Stimulated activated effector memory CD8-positive, alpha-beta T cell treated with anti-CD3 and anti-CD28 coated beads, Interleukin-12 subunit alpha, Interleukin-12 subunit beta, amount 100 ng/mL, for 72 hours (primary cell): ENCODE data around the gene MYO5A.
A peak's percentile ranks its signal among the peaks of the same experiment; 100 is the strongest.

Experiments
- ATAC-seq: fragments of 150-1000 bp; cut with Tn5 transposase; 2 replicates; pipeline ENCODE4 v1.10.0; 2021
- DNase-seq, 2 donors: peaks; one replicate each; pipeline ENCODE4 v3.0.0; 2021 to 2022; ENCODE audit warnings: low spot score in 2 of 2
- H3K27ac Mint-ChIP-seq: one replicate; pipeline ENCODE4 v1.8.0; 2022; ENCODE audit warnings: mild to moderate bottlenecking, mixed read lengths
- H3K36me3 Mint-ChIP-seq: one replicate; pipeline ENCODE4 v1.8.0; 2022; ENCODE audit warnings: mild to moderate bottlenecking, mixed read lengths
- H3K4me1 Mint-ChIP-seq: one replicate; pipeline ENCODE4 v1.8.0; 2022; ENCODE audit warnings: mixed read lengths
- H3K4me3 Mint-ChIP-seq: one replicate; pipeline ENCODE4 v1.8.0; 2022; ENCODE audit warnings: mild to moderate bottlenecking, mixed read lengths
- H3K9me3 Mint-ChIP-seq: one replicate; pipeline ENCODE4 v1.8.0; 2022; ENCODE audit warnings: mixed read lengths

MYO5A gene

GRCh38 chr15:52261498-52262242, 267.0 kb downstream of the MYO5A start:
- DNase-seq: peak; percentile 35 to 81
- Mint-ChIP-seq H3K4me1 (peaks cover 38% of the 10 kb centered on the region), H3K9me3 (no peaks in the 10 kb centered on the region), H3K4me3 (peak overlapping the region; percentile 52), H3K27ac (peak overlapping the region; percentile 96), H3K36me3 (no peaks in the 10 kb centered on the region)
- ATAC-seq: peak; percentile 100

- no peaks in the 10 kb centered on the region for H3K36me3 Mint-ChIP-seq
- peaks cover 45% of the 10 kb centered on the region for H3K4me1 Mint-ChIP-seq
- H3K9me3 Mint-ChIP-seq: no peaks in the 10 kb centered on the region
- H3K27ac Mint-ChIP-seq: peak overlapping the region; percentile 96
- no peak overlapping the region for H3K4me3 Mint-ChIP-seq
- ATAC-seq (no peak), DNase-seq (no peak)
Measured at GRCh38 chr15:52261026-52261425, 267.7 kb downstream of the MYO5A start.

GRCh38 chr15:52259503-52259902, 269.2 kb downstream of the MYO5A start:
- Mint-ChIP-seq H3K27ac (peak overlapping the region; percentile 60), H3K9me3 (no peaks in the 10 kb centered on the region), H3K4me3 (no peak overlapping the region), H3K36me3 (no peaks in the 10 kb centered on the region), H3K4me1 (peaks cover 53% of the 10 kb centered on the region)
- DNase-seq (no peak), ATAC-seq (no peak)

GRCh38 chr15:52258461-52258860, 270.2 kb downstream of the MYO5A start:
- no peak overlapping the region for H3K27ac Mint-ChIP-seq
- DNase-seq: no peak
- no peak for ATAC-seq

GRCh38 chr15:52257734-52258062, 271.0 kb downstream of the MYO5A start:
- no peak for DNase-seq
- no peak overlapping the region for H3K4me3 Mint-ChIP-seq
- H3K4me1 Mint-ChIP-seq: peaks cover 46% of the 10 kb centered on the region
- ATAC-seq: no peak
- no peak overlapping the region for H3K27ac Mint-ChIP-seq
- H3K36me3 Mint-ChIP-seq: no peaks in the 10 kb centered on the region
- H3K9me3 Mint-ChIP-seq: no peaks in the 10 kb centered on the region

More at GRCh38 chr15:52258461-52258860, 270.2 kb downstream of the MYO5A start:
- H3K4me3 Mint-ChIP-seq: no peak overlapping the region
- no peaks in the 10 kb centered on the region for H3K36me3 Mint-ChIP-seq
- peaks cover 53% of the 10 kb centered on the region for H3K4me1 Mint-ChIP-seq
- no peaks in the 10 kb centered on the region for H3K9me3 Mint-ChIP-seq
